Vagina (tissue), 2 donors: ENCODE results near the gene GPR26.

Experiments used
- POLR2A ChIP-seq, 2 donors: fragments of 450-650 bp; IDR thresholded peaks; one replicate each; pipeline ENCODE4 v1.6.1; 2017; ENCODE audit warnings: antibody characterized with exemption in 2 of 2, mild to moderate bottlenecking in 2 of 2, moderate library complexity in 2 of 2
- TF ChIP-seq, protein P1 (sequence below), 3 experiments: fragments of 450-650 bp in 2 of 3; fragments of 200-600 bp in 1 of 3; sonication (generic) in 1 of 3; IDR thresholded peaks; one replicate each; pipeline ENCODE4 v1.5.1; 2017 to 2019; ENCODE audit warnings: antibody characterized with exemption in 3 of 3, mild to moderate bottlenecking in 2 of 3, moderate library complexity in 2 of 3

DNA sequence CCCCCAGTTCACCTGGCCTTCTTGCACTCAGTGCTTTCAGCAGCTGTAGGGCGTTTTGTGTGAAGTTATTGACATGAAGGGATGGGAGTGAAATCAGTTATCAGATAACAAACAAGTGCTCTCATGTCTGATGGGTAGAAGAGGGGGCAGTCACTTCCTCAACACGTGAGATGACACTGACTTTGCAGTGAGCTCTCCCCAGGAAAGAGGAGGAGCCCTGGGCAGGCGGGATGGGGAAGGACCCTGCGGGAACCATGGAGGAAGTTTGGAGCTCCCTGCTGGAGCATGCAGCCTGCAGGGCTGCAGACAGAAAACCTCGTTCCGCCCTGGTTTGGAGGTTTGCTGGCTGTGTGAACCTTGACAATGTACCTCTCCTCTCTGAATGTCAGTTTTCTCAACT, 38.7 kb downstream of the GPR26 start:
- TF ChIP-seq, protein P1, sequence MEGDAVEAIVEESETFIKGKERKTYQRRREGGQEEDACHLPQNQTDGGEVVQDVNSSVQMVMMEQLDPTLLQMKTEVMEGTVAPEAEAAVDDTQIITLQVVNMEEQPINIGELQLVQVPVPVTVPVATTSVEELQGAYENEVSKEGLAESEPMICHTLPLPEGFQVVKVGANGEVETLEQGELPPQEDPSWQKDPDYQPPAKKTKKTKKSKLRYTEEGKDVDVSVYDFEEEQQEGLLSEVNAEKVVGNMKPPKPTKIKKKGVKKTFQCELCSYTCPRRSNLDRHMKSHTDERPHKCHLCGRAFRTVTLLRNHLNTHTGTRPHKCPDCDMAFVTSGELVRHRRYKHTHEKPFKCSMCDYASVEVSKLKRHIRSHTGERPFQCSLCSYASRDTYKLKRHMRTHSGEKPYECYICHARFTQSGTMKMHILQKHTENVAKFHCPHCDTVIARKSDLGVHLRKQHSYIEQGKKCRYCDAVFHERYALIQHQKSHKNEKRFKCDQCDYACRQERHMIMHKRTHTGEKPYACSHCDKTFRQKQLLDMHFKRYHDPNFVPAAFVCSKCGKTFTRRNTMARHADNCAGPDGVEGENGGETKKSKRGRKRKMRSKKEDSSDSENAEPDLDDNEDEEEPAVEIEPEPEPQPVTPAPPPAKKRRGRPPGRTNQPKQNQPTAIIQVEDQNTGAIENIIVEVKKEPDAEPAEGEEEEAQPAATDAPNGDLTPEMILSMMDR (IDR thresholded peaks at IDR 0.05) = no peak
- no peak for TF ChIP-seq POLR2A (IDR thresholded peaks at IDR 0.05)
